Stimulated activated CD8-positive, alpha-beta memory T cell treated with anti-CD3 and anti-CD28 coated beads, Interleukin-4, amount 100 ng/mL, for 24 hours (primary cell): ENCODE results near the gene FADD.
"Not testable (repeated sequence)": the region's sequence is repeated elsewhere in the genome, so short reads cannot be mapped to it uniquely, and the experiment has no call there.

Source experiments
- DNase-seq: peaks from one replicate; pipeline ENCODE4 v3.0.0-alpha.2; 2020; ENCODE audit warnings: low read depth

FADD gene

DNA sequence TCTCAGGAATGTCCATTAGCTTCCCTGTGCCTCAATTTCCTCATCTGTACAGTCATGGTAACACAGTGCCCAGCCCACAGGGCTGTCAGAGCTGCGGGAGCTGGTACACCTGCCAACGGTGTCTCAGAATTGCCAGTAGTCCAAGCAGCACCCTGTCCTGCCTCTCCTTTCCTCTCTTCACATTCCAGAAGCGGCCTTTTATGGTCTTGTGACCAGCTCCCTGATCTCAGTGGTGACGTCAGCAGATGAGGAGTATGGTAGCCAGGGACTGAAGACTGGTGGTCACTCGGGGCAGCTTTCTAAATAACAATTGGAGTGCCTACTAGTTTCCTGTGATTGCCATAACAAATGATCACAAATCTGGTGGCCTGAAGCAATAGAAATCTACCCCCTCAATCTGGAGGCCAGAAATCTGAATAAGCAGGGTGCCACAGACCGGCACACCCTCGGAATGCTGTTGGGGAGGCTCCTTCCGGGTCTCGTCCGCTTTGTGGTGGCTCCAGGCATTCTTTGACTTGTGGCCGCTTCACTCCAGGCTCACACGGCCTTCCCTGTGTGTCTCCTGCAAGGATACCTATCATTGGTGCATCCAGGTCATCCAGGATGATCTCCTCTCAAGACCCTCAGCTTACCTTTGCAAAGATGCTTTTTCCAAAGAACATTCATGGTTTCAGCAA lies 2.1 kb downstream of the FADD start:
- no peak for DNase-seq

DNA sequence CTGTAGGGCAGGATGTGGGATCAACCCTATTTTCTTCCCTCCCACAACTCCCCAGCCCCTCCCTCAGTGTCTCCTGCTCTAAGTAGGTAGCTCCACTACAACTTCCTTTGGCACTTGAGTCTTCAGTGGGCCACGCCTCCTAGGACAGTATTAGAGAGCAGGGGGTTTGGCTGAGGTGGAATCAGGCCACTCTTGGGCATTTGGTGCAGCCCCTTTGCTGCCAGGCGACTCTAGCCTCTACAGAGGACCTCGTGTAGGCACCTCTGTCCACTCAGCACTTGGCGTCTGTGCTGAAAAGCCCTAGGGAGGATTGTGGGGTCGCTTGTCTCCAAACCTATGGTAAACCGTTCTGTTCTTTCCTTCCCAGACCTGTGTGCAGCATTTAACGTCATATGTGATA lies 2.7 kb downstream of the FADD start:
- no peak for DNase-seq

DNA sequence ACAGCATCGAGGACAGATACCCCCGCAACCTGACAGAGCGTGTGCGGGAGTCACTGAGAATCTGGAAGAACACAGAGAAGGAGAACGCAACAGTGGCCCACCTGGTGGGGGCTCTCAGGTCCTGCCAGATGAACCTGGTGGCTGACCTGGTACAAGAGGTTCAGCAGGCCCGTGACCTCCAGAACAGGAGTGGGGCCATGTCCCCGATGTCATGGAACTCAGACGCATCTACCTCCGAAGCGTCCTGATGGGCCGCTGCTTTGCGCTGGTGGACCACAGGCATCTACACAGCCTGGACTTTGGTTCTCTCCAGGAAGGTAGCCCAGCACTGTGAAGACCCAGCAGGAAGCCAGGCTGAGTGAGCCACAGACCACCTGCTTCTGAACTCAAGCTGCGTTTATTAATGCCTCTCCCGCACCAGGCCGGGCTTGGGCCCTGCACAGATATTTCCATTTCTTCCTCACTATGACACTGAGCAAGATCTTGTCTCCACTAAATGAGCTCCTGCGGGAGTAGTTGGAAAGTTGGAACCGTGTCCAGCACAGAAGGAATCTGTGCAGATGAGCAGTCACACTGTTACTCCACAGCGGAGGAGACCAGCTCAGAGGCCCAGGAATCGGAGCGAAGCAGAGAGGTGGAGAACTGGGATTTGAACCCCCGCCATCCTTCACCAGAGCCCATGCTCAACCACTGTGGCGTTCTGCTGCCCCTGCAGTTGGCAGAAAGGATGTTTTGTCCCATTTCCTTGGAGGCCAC lies 3.3 kb downstream of the FADD start:
- no peak for DNase-seq

DNA sequence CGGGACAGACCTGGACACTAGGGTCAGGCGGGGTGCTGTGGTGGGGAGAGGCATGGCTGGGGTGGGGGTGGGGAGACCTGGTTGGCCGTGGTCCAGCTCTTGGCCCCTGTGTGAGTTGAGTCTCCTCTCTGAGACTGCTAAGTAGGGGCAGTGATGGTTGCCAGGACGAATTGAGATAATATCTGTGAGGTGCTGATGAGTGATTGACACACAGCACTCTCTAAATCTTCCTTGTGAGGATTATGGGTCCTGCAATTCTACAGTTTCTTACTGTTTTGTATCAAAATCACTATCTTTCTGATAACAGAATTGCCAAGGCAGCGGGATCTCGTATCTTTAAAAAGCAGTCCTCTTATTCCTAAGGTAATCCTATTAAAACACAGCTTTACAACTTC lies 3.9 kb downstream of the FADD start:
- no peak for DNase-seq

DNA sequence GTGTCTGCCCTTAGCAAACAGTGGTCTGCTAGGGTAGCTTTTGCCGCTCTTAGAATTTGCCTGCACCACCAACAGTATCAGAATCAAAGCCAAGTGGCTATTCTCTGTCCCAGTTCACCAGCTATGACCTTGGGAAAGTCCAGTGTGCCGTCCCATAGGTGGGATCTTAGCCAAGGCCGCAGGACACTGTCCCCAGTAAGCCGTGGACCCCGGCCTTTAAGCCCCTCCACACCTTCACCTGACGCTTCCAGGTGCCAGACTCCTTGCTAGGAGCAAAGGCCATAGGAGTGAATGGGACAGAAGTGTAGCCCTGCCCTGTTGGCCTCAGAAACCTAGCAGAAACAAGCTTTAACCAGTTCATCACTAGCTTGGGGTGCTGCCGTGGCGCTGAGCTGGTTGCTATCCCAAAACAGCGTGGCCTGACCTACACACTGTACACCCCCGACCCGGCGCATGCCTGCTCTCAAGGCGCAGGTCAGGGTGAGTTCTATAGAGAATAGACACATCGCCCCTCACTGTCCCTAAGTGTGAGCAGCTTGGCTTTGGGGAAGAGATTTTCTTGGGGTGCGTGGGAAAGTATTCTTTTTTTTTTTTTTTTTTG lies 4.5 kb downstream of the FADD start:
- no peak for DNase-seq

DNA sequence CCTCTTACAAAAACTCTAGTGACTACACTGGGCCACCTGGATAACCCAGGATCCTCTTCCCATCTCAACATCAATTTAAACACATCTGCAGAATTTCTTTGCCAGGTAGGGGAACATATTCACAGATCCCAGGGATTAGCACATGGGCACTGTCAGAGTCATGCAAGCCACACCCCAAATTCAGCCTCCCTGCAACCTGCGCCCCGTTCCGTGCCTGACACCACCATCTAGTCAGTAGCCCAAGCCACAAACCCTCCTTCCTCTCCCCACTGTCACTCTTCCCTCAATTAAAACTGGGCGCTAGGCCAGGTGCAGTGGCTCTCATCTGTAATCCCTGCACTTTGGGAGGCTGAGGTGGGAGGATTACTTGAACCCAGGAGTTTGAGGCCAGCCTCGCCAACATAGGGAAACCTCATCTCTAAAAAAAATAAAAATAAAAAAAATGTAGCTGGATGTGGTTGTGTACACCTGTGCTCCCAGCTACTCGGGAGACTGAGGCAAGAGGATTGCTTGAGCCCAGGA lies 6.4 kb downstream of the FADD start:
- DNase-seq: no peak

DNA sequence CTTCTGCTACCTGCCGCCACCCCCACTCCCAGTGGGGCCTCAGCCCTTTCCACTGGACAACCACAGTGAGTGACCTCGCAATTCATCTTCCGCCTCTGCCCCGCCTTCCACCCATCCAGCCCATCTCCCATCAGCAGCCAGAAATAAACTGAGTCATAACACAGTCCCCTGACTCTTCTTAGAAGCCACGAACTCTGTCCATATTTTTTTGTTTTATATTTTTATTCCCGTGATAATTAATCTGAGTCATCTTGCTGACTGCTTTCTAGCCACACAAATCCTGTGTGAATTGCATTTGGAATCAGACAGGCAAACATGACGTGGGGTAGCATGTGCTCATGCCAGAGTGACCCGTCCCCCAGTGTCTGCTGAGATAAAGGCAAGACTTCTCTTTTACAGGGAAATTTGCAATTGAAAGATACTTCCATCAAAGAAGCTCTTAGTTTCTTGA lies 7.0 kb downstream of the FADD start:
- DNase-seq: no peak

DNA sequence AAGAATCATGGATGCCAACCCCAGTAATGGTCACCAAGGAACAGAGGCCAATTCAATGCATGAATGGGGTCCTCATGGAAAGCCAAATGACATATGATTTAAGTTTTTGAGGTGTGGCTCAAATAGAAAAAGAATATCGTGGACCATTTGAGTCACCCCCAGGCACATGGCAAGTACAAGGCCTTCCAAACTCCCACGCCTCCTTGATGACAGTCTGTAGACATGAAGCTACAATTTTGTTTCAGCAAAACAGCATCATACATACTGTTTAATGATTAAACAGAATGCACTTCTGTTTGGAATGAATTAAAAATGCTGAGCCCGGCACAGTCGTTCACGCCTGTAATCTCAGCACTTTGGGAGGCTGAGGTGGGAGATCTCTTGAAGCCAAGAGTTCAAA lies 7.4 kb downstream of the FADD start:
- DNase-seq: no peak

DNA sequence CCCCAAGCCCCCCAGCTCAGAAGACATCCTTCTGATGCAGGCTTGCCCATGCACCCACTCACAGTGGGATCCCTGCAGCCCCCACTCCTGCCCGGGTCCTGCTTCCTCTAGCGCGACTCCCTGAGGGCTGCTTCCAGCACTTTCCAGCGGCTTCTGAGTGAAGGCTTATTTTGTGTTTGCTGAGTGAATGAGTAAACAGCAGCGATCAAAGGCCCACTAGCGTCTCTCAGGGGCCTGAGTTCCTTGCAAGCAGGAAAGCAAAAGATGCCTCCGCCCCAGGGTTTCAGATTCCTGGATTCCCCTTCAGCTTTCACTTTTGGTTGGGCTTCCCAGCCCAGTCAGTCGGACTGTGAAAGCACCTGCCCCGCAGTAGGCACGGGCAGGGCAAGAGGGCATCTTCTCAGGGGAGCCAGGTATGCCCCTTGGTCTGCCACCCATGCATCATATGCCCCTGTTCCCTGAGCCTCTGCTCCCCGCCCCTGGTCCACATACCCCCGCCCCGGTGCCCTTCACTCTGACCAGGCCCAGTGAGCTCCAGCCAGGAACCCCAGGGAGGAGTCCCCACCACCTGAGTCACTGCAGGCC lies 9.2 kb downstream of the FADD start:
- no peak for DNase-seq

DNA sequence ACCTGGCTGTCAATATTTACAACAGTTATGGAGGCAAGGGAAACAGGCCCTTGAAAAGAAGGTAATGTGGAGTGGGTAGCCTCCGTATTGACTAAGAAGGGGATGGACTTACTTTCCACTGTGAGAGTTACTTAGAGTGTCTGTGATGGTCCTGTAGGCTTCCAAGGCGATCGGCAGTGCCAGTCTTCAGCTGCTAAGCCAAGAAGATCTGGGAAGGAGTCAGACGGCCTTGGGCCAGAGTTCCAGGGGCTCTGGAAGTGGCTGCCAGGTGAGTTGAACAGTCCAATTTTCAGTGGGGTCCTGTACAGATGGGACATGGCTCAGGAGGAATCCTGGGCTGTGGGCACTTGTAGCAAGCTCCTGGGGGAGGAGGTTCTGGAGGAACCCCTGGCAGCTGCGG lies 14.3 kb downstream of the FADD start:
- DNase-seq: not testable (repeated sequence)

DNA sequence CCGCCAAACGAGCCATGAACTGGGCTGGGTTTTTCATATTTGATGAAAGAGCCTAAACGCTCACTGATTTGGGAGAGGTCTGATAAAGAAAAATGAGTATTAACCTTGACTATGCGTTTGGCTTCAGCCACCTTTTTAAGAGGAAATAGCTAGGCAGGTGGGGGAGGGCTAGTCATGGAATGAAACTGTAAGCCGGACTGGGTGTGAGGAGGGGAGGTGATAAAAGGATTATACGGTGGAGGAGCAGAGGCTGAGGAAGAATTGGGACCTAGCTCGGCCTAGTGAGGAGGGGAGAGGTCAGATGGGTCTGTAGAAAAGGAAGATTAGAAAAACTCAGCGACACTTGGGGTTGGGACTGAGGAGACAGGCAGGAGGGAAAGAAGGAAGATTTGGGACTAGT lies 15.0 kb downstream of the FADD start:
- DNase-seq: not testable (repeated sequence)

DNA sequence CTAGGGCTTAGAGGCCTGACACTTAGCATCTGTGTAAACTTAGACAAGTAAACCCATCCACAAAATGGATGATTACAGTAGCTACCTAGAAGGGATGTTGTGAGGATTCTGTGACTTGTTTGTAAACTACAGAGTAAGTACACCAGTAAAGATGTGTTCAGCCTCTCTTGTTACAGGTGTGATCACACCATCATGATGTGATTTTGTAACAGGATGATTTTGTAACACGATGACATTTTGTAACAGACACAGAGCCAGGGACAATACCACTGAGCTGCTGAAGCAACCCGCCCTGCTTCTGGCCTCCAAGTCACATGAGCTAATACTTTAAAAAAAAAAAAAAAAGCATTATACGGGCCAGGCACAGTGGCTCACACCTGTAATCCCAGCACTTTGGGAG lies 17.0 kb downstream of the FADD start:
- DNase-seq: no peak

DNA sequence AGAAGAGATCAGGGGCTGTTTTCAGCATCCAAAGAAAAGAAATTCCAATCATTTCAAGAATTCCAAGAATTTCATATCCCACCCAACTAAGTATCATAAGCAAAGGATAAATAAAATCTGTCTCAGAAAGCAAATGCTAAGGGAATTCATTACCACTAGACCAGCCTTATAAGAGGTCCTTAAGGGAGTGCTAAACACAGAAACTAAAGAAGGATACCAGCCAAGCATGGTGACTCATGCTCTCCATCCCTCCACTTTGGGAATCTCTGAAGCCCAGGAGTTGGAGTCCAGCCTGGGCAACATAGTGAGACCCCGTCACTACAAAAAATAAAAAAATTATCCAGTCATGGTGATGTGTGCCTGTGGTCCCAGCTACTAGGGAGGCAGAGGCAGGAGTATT lies 17.8 kb downstream of the FADD start:
- no peak for DNase-seq

DNA sequence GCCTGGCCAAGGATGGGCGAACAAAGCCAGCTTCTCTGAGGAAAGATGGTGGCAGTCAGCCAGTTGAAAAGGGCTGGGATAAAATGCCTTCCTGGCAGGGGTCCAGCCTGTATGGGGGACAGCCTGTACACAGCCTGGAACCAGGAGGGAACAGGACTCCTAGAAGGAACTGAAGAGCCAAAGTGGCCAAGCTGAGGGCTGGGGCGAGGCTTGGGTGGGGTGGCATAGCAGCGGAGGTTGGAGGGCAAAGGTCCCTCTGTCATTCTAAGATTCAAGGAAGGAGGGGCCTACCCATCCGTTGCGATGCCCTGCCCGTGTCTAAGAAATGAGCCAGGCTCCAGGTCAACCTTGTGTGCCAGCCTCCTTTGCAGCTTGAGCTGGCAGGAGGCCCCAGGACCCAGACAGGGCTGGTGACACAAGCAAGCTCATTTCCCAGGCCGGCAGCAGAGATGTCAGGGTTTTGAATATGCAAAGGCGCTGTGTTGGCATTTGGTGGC lies 22.6 kb downstream of the FADD start:
- DNase-seq: no peak

DNA sequence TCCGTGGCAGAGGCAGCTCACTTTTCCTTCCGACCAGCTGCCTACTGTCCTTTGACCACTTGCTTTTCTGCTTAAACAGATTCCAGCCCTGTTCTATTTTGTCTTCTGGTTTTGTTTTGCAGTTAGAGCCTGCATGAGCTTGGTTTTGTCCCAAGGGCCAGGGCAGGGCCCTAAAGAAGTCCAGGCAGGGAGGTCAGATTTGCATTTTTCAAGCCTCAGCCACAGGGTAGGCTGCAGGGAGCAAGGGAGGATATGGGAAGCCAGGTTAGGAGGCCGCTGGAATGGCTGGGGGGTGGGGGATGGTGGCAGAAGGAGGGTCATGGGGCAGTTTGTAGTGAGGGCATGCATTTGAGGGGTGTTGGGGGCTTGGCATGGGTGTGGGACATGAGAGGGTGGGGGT lies 23.1 kb downstream of the FADD start:
- DNase-seq: no peak

DNA sequence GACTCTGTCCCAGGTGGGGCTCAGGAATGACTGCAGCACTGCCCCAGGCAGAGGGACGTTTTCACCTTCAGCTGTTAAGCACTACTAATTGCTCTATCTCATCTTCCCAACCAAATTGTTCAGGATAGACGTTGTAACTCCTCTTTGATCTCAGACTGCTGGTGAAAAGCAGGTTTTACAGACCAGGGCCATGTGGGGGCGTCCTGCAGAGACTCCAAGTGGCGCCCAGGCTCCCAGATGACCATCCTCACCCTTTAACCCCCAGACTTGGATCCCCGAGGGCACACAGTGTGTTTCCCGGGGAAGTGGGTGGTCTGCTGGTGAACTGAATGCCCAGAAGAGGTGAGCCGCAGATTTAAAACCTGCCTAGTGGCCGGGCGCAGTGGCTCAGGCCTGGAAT lies 23.9 kb downstream of the FADD start:
- DNase-seq: no peak

DNA sequence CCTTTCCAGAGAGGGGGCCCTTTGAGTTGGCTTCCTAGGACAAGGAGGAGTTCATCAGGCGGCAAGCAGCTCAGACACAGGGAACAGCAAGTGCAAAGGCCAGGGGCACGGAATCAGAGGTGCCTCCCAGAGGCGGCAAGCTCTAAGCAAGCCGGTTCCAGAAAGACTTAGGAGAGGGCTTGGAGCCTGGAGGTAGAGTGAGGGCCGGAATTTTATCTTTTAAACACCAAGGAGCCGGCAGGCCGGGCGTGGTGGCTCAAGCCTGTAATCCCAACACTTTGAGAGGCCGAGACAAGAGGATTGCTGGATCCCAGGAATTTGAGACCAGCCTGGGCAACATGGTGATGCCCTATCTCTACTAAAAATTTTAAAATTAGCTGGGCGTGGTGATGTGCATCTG lies 26.6 kb downstream of the FADD start:
- DNase-seq: no peak

DNA sequence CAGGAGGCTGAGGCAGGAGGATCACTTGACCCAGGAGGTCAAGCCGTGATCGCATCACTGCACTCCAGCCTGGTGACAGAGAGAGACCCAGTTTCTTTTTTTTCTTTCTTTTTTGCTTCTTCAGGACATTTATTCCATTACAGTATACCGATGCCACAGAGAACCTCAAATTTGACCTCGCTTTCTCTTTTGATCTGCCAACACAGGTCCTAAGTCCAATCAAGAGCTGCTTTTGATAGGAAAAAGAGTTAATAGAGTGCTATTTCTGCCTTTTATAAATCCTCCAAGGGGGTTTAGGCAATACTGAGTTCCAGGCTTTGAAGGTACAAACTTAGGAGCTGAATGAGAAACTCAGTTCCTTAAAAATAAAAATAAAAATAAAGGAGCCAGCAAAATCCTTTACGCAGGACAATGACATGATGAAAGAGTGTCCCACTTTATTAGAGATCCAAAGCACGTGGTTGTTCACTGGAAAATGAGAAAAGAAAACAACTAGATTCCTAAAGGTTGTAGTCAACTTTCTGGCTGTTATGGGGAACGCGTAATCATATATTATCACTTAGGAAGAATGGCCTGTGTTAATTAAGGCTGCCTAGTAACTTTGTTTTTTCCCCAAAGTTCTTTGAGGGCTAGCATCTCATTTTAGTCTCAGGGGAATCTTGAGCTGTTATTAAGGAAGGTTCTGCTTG lies 27.2 kb downstream of the FADD start:
- DNase-seq: no peak

DNA sequence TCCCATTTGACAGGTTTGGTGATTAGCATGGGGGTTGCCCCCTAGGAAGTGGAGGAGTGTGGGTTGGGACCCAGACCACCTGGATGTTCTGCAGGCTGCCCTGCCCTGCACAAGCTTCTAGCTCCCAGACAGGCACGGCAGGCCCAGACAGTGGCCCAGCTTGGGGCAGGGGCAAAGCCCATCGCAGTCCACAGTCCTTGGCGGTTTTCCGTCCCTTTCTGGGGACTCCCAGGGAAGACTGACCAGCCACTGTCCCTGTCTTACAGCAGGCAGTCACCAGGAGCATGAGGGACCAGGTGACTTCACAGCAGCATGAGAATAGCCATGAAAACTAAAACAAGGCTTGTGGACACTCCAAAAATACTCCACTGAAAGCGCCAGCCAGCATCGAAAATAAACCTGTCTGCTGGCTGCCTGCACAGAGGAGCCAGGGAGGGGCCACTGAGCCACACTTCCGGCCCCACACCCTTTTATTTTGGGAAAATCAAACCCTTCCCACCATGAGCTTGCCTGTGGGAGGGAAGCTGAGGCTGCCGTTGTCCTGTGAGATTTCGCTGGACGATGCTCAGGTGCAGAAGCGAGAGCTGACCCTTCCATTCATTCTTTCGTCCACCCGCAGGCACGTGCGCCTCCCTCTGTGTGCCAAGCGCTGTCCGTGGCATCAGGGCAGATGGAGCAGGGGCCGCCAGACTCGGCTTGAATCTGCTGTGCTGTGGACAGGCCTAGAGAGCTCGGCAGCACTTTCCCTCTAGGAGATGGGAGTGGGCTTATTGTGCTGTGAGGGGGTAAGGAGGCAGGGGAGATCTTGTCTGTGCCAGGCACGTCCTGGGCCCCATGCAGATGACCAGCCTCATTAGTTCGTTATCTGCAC lies 28.0 kb downstream of the FADD start:
- no peak for DNase-seq

DNA sequence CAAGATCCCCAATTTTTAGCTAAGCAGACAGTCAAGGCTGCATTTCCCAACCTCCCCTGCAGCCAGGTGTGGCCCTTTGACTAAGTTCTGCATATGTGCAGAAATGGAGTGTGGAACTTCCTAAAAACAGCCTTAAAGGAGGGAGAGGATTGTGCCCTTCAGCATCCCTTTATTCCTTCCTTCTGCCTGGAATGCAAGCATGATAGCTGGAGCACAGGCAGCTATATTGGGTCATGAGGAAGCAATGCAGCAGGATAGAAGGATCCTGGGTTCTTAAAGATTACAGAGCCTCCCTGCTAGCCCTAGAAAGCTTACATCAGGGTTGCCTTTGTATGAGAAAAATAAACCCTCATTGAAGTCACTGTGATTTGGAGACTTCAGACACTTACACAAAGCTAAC lies 29.9 kb downstream of the FADD start:
- no peak for DNase-seq

DNA sequence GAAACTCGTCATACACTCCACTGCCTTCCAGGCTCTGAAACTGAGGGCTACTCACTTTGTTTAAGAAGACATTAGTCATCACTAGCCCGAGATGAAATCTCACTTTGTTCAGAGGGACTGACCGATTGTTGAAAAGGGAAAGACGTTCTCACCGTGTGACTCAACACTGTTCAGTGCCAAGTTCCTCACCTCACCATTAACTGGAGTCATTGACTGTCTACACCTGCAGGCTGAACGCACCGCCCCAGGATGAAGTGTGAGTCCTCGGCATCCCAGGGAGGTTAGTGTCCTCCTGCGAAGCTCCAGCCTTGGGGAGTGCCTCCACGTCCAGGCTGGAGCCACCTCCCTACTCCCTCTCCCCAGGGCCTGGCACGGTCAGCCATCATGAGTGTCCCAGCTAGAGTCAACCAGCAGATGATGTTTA lies 30.4 kb downstream of the FADD start:
- DNase-seq: no peak
